ENCODE results near the gene RPS27. TPM values are rescaled to one million over a fixed set of nuclear protein-coding genes. Genes with fewer than 3 reads are reported as not detected.
A peak's percentile ranks its signal among the peaks of the same experiment; 100 is the strongest.
"Not testable (repeated sequence)": the region's sequence is repeated elsewhere in the genome, so short reads cannot be mapped to it uniquely, and the experiment has no call there.

The RPS27 gene
- total RNA-seq, 2 donors from 2014 or later = 1,937 to 3,992 TPM

GRCh38 chr1:153987621-153988020, 2.9 kb upstream of the RPS27 start:
- H3K4me1 ChIP-seq (replicated peaks) = no peaks in the 10 kb centered on the region
- TF ChIP-seq CTCF (IDR thresholded peaks at IDR 0.05) (no peak), POLR2AphosphoS5 (IDR thresholded peaks at IDR 0.05) (no peak), POLR2A (IDR thresholded peaks at IDR 0.05) (no peak)
- intact Hi-C loops (cut with DNase I) = loop anchor here (2.0 to 5.0 kb wide), 4 partner anchors 40 to 310 kb away; partner anchors contain the start of genes DENND4B and NPR1

GRCh38 chr1:153991151-153991630, 629 bp downstream of the RPS27 start:
- Histone ChIP-seq H3K9me3 (no peaks in the 10 kb centered on the region), H3K36me3 (peaks cover 0 to 2% of the 10 kb centered on the region in 2 donors), H3K4me1 (replicated peaks) (peaks cover 3% of the 10 kb centered on the region), H3K27ac (peak overlapping the region; percentile 88 to 93), H3K4me3 (peak overlapping the region; percentile 72 to 77), H3K27me3 (replicated peaks; ENCODE audit: insufficient read depth) (no peaks in the 10 kb centered on the region)
- no peak for DNase-seq (ENCODE audit: low spot score)
- TF ChIP-seq CTCF (IDR thresholded peaks at IDR 0.05) (no peak), POLR2AphosphoS5 (IDR thresholded peaks at IDR 0.05) (no peak)
- intact Hi-C loops (cut with DNase I) = loop anchor here (10.0 kb wide), 1 partner anchor 194 kb away; no protein-coding TSS in a partner anchor
- WGBS = 6% methylated on average over 9 of the region's 9 CpGs

More at GRCh38 chr1:153987621-153988020, 2.9 kb upstream of the RPS27 start:
- no peak for DNase-seq (ENCODE audit: low spot score)
- H3K4me3 ChIP-seq = no peak overlapping the region
- H3K36me3 ChIP-seq = no peaks in the 10 kb centered on the region
- no peak overlapping the region for H3K27ac ChIP-seq
- no peaks in the 10 kb centered on the region for H3K9me3 ChIP-seq
- 83% methylated on average over 8 of the region's 8 CpGs for WGBS
- H3K27me3 ChIP-seq (replicated peaks; ENCODE audit: insufficient read depth) = no peaks in the 10 kb centered on the region

GRCh38 chr1:153991806-153992205, 1.2 kb downstream of the RPS27 start:
- TF ChIP-seq POLR2A (IDR thresholded peaks at IDR 0.05) = no peak
- no peak for TF ChIP-seq POLR2AphosphoS5 (IDR thresholded peaks at IDR 0.05)
- H3K4me3 ChIP-seq = peak overlapping the region; percentile 72 to 77
- peaks cover 0 to 2% of the 10 kb centered on the region in 2 donors for H3K36me3 ChIP-seq
- 97% methylated on average over 2 of the region's 2 CpGs for whole genome bisulfite sequencing
- no peaks in the 10 kb centered on the region for H3K27me3 ChIP-seq (replicated peaks; ENCODE audit: insufficient read depth)
- intact Hi-C loops (cut with DNase I) = loop anchor here (10.0 kb wide), 1 partner anchor 193 kb away; no protein-coding TSS in a partner anchor
- DNase-seq (ENCODE audit: low spot score) = no peak
- H3K9me3 ChIP-seq = no peaks in the 10 kb centered on the region
- peaks cover 3% of the 10 kb centered on the region for H3K4me1 ChIP-seq (replicated peaks)
- H3K27ac ChIP-seq = peak overlapping the region; percentile 88 to 93

GRCh38 chr1:153995202-153995601, 4.6 kb downstream of the RPS27 start:
- Histone ChIP-seq H3K27me3 (replicated peaks; ENCODE audit: insufficient read depth) (no peaks in the 10 kb centered on the region), H3K36me3 (peaks cover 0 to 2% of the 10 kb centered on the region in 2 donors), H3K9me3 (no peaks in the 10 kb centered on the region), H3K27ac (no peak overlapping the region), H3K4me1 (replicated peaks) (peaks cover 3% of the 10 kb centered on the region), H3K4me3 (no peak overlapping the region)
- 74% methylated on average over 3 of the region's 3 CpGs for WGBS
- TF ChIP-seq POLR2AphosphoS5 (IDR thresholded peaks at IDR 0.05) = no peak
- TF ChIP-seq CTCF (IDR thresholded peaks at IDR 0.05) = no peak
- no peak for TF ChIP-seq POLR2A (IDR thresholded peaks at IDR 0.05)
- intact Hi-C loops (cut with DNase I) = loop anchor here (10.0 kb wide), 1 partner anchor 190 kb away; no protein-coding TSS in a partner anchor
- DNase-seq (ENCODE audit: low spot score) = no peak

GRCh38 chr1:153995640-153996039, 5.1 kb downstream of the RPS27 start:
- intact Hi-C loops (cut with DNase I) = loop anchor here (10.0 kb wide), 1 partner anchor 189 kb away; no protein-coding TSS in a partner anchor
- Histone ChIP-seq H3K27me3 (replicated peaks; ENCODE audit: insufficient read depth) (no peaks in the 10 kb centered on the region), H3K9me3 (no peaks in the 10 kb centered on the region), H3K4me1 (replicated peaks) (peaks cover 3% of the 10 kb centered on the region), H3K4me3 (no peak overlapping the region), H3K36me3 (peaks cover 0 to 2% of the 10 kb centered on the region in 2 donors), H3K27ac (no peak overlapping the region)
- TF ChIP-seq POLR2A (IDR thresholded peaks at IDR 0.05) = no peak
- no peak for TF ChIP-seq CTCF (IDR thresholded peaks at IDR 0.05)
- no peak for TF ChIP-seq POLR2AphosphoS5 (IDR thresholded peaks at IDR 0.05)
- no peak for DNase-seq (ENCODE audit: low spot score)
- 94% methylated on average over 11 of the region's 11 CpGs for WGBS

- H3K36me3 ChIP-seq; H3K4me3 ChIP-seq; H3K4me1 ChIP-seq (replicated peaks); H3K27me3 ChIP-seq (replicated peaks; ENCODE audit: insufficient read depth); H3K27ac ChIP-seq; H3K9me3 ChIP-seq; DNase-seq (ENCODE audit: low spot score): not testable (repeated sequence)
- intact Hi-C loops (cut with DNase I) = loop anchor here (10.0 kb wide), 1 partner anchor 188 kb away; no protein-coding TSS in a partner anchor
- 94% methylated on average over 10 of the region's 10 CpGs for WGBS
These were observed 6.3 kb downstream of the RPS27 start for GRCh38 chr1:153996882-153997281.

Measured in prostate gland (tissue), 2 donors.